Measurements from ENCODE around the gene KIZ. TPM values are rescaled to one million over a fixed set of nuclear protein-coding genes. Genes with fewer than 3 reads are reported as not detected.

Gene KIZ
- total RNA-seq, 6 donors from 2014 or later = 7.9 to 29.3 (median 15.2) TPM

- DNase-seq = no peak
- TF ChIP-seq CTCF (IDR thresholded peaks at IDR 0.05) (no peak), EP300 (IDR thresholded peaks at IDR 0.05) (no peak), POLR2AphosphoS5 (IDR thresholded peaks at IDR 0.05) (no peak), POLR2A (IDR thresholded peaks at IDR 0.05) (no peak)
- Histone ChIP-seq H3K36me3 (no peaks in the 10 kb centered on the region), H3K4me1 (peaks cover 0 to 3% (median 0%) of the 10 kb centered on the region in 4 donors), H3K27me3 (no peaks in the 10 kb centered on the region), H3K9me3 (peaks cover 6 to 7% (median 7%) of the 10 kb centered on the region in 4 donors), H3K4me3 (no peak overlapping the region), H3K27ac (no peak overlapping the region)
- WGBS, 2 donors = 89 to 94% methylated on average over 3 of the region's 3 CpGs
- ATAC-seq (ENCODE audit: low FRiP score in 2 of 2) = no peak
Measured at GRCh38 chr20:21181028-21181427, 55.1 kb downstream of the KIZ start.

- Histone ChIP-seq H3K36me3 (no peaks in the 10 kb centered on the region), H3K9me3 (no peaks in the 10 kb centered on the region), H3K4me1 (peaks cover 0 to 3% (median 0%) of the 10 kb centered on the region in 4 donors), H3K4me3 (no peak overlapping the region), H3K27ac (peak overlapping the region in 1 of 4 donors; percentile 17), H3K27me3 (no peaks in the 10 kb centered on the region)
- peak in 1 of 2 donors; percentile 74 for ATAC-seq (ENCODE audit: low FRiP score in 2 of 2)
- no peak for TF ChIP-seq EP300 (IDR thresholded peaks at IDR 0.05)
- no peak for TF ChIP-seq POLR2AphosphoS5 (IDR thresholded peaks at IDR 0.05)
- no peak for TF ChIP-seq CTCF (IDR thresholded peaks at IDR 0.05)
- no peak for TF ChIP-seq POLR2A (IDR thresholded peaks at IDR 0.05)
- DNase-seq = no peak
- WGBS, 2 donors = 82 to 89% methylated on average over 7 of the region's 7 CpGs
Measured at GRCh38 chr20:21182832-21183563, 57.1 kb downstream of the KIZ start.

GRCh38 chr20:21183722-21184121, 57.8 kb downstream of the KIZ start:
- DNase-seq = no peak
- Histone ChIP-seq H3K4me1 (peaks cover 0 to 3% (median 0%) of the 10 kb centered on the region in 4 donors), H3K27ac (no peak overlapping the region), H3K27me3 (no peaks in the 10 kb centered on the region), H3K9me3 (no peaks in the 10 kb centered on the region), H3K36me3 (no peaks in the 10 kb centered on the region), H3K4me3 (no peak overlapping the region)
- WGBS, 2 donors = 86 to 87% methylated on average over 2 of the region's 2 CpGs
- TF ChIP-seq CTCF (IDR thresholded peaks at IDR 0.05) (no peak), EP300 (IDR thresholded peaks at IDR 0.05) (no peak), POLR2A (IDR thresholded peaks at IDR 0.05) (no peak), POLR2AphosphoS5 (IDR thresholded peaks at IDR 0.05) (no peak)
- no peak for ATAC-seq (ENCODE audit: low FRiP score in 2 of 2)

- Histone ChIP-seq H3K4me1 (peaks cover 0 to 3% (median 0%) of the 10 kb centered on the region in 4 donors), H3K27ac (no peak overlapping the region), H3K27me3 (no peaks in the 10 kb centered on the region), H3K9me3 (no peaks in the 10 kb centered on the region), H3K36me3 (peaks cover 0 to 4% (median 1%) of the 10 kb centered on the region in 4 donors), H3K4me3 (no peak overlapping the region)
- DNase-seq (peak in 1 of 2 donors; percentile 23), ATAC-seq (ENCODE audit: low FRiP score in 2 of 2) (no peak)
- 76 to 79% methylated on average over 3 of the region's 3 CpGs for WGBS, 2 donors
- no peak for TF ChIP-seq CTCF (IDR thresholded peaks at IDR 0.05)
- no peak for TF ChIP-seq EP300 (IDR thresholded peaks at IDR 0.05)
- TF ChIP-seq POLR2A (IDR thresholded peaks at IDR 0.05) = no peak
- no peak for TF ChIP-seq POLR2AphosphoS5 (IDR thresholded peaks at IDR 0.05)
Measured at GRCh38 chr20:21184819-21185218, 58.9 kb downstream of the KIZ start.

- no peak for ATAC-seq (ENCODE audit: low FRiP score in 2 of 2)
- Histone ChIP-seq H3K9me3 (no peaks in the 10 kb centered on the region), H3K36me3 (peaks cover 0 to 4% (median 2%) of the 10 kb centered on the region in 4 donors), H3K4me3 (no peak overlapping the region), H3K27me3 (no peaks in the 10 kb centered on the region), H3K27ac (no peak overlapping the region), H3K4me1 (peaks cover 0 to 3% (median 0%) of the 10 kb centered on the region in 4 donors)
- TF ChIP-seq POLR2A (IDR thresholded peaks at IDR 0.05) (no peak), EP300 (IDR thresholded peaks at IDR 0.05) (no peak), POLR2AphosphoS5 (IDR thresholded peaks at IDR 0.05) (no peak), CTCF (IDR thresholded peaks at IDR 0.05) (no peak)
- DNase-seq = no peak
- 91 to 96% methylated on average over 5 of the region's 5 CpGs for WGBS, 2 donors
Measured at GRCh38 chr20:21185849-21186248, 60.0 kb downstream of the KIZ start.

Data from upper lobe of left lung (tissue), 6 donors.